GM12873 (cell line): Measurements from ENCODE around the gene IL31RA.

Experiments used
- CTCF ChIP-seq: IDR thresholded peaks from 2 replicates; pipeline ENCODE4 v1.5.1; 2012; ENCODE audit warnings: low read depth, mild to moderate bottlenecking, moderate library complexity, low read length, control low read depth; ENCODE audit not compliant: insufficient read depth; ENCODE audit errors: missing control alignments

Gene IL31RA

GRCh38 chr5:55902696-55903095 lies 51.5 kb downstream of the IL31RA start:
- no peak for TF ChIP-seq CTCF

- TF ChIP-seq CTCF = no peak
These were observed 52.1 kb downstream of the IL31RA start for GRCh38 chr5:55903121-55903701.

- no peak for TF ChIP-seq CTCF
These were observed 53.0 kb downstream of the IL31RA start for GRCh38 chr5:55904152-55904551.

GRCh38 chr5:55905251-55905650 lies 54.1 kb downstream of the IL31RA start:
- no peak for TF ChIP-seq CTCF

- no peak for TF ChIP-seq CTCF
These were observed 56.8 kb downstream of the IL31RA start for GRCh38 chr5:55907927-55908326.

- TF ChIP-seq CTCF = no peak
These were observed 57.6 kb downstream of the IL31RA start for GRCh38 chr5:55908804-55909203.

- no peak for TF ChIP-seq CTCF
These were observed 60.9 kb downstream of the IL31RA start for GRCh38 chr5:55911784-55912653.
